LNCAP (cell line): ENCODE results near the gene SLC8A1.

Experiments used
- TF ChIP-seq, protein P1 (sequence below): fragments of 450-650 bp; IDR thresholded peaks from 2 replicates; pipeline ENCODE4 v1.5.1; 2017; ENCODE audit warnings: mild to moderate bottlenecking

The SLC8A1 gene

GRCh38 chr2:40302751-40303325, 149.1 kb downstream of the SLC8A1 start:
- TF ChIP-seq, protein P1, sequence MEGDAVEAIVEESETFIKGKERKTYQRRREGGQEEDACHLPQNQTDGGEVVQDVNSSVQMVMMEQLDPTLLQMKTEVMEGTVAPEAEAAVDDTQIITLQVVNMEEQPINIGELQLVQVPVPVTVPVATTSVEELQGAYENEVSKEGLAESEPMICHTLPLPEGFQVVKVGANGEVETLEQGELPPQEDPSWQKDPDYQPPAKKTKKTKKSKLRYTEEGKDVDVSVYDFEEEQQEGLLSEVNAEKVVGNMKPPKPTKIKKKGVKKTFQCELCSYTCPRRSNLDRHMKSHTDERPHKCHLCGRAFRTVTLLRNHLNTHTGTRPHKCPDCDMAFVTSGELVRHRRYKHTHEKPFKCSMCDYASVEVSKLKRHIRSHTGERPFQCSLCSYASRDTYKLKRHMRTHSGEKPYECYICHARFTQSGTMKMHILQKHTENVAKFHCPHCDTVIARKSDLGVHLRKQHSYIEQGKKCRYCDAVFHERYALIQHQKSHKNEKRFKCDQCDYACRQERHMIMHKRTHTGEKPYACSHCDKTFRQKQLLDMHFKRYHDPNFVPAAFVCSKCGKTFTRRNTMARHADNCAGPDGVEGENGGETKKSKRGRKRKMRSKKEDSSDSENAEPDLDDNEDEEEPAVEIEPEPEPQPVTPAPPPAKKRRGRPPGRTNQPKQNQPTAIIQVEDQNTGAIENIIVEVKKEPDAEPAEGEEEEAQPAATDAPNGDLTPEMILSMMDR: no peak

DNA sequence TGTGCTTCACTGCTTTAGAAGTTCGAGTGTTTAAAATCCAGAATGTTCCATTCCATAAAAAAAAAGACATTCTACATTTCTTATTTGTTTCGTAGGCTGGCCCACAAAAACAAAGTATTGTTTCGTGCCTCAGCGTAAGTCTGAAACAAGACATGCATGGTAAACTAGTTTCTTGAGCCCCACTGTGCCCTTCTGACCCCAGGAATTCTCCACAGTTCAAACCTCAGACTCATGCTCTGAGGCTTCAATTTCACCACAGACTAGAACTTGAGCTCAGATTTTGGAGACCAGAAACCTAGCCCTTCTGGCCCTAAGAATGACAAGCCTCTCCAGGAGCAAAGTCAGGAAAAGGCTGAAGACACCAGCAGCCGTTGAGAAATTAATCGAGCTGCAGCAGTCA, 151.5 kb downstream of the SLC8A1 start:
- TF ChIP-seq, protein P1: no peak

- TF ChIP-seq, protein P1: no peak
These were observed 152.1 kb downstream of the SLC8A1 start for GRCh38 chr2:40299781-40300180.

DNA sequence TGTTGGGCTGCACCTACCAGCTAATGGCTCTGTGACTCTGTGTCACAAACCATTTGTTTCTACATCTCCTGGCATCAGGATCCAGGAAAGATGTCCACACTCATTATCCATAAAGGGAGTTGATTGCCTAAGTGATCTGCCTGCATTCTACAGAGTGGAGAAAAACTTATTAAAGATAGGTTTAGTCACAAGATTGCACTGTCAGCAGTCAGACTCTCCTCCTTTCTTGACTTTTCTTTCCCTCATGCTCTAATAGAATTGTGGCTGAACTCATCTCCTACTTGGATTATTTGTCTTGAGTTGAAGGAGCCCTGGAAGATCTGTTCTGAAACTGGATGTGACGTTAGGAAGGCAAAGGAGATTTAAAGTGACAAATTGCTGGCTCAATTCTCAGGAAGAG, 152.7 kb downstream of the SLC8A1 start:
- TF ChIP-seq, protein P1: no peak

GRCh38 chr2:40298026-40298425, 153.9 kb downstream of the SLC8A1 start:
- TF ChIP-seq, protein P1: no peak

GRCh38 chr2:40292291-40292690, 159.6 kb downstream of the SLC8A1 start:
- TF ChIP-seq, protein P1: no peak

- TF ChIP-seq, protein P1: no peak
These were observed 162.0 kb downstream of the SLC8A1 start for GRCh38 chr2:40289771-40290404.
